ENCODE data around the gene EVX1.

The EVX1 gene

GRCh38 chr7:27250557-27251070 is 8.0 kb downstream of the EVX1 start:
- no peak for DNase-seq (ENCODE audit: low read depth)

DNA sequence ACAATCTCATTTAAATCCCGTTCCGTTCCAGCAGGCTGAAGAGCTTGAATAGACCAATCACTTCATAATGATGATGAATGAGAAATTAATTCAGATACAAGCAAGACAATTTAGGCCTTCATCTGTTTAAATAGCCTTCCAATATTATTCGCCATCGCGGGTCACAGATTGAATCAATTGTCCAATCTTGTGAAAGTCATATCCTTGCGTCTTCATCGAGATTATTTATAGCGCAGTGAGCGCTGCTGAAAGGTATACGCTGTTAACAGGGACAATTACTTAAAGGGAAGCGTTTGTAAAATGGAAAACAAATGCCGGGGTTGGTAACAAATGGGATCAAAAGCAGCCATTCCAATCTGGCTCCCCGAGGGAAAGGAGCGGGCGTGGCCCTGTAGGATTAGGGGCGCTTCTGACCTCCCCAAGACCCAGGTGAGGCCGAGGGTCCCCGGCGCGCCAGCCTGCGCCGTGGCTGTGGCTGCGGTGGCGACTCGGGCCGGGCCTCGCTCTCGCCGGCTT is 8.6 kb downstream of the EVX1 start:
- no peak for DNase-seq (ENCODE audit: low read depth)

GRCh38 chr7:27251652-27252590 is 9.3 kb downstream of the EVX1 start:
- DNase-seq (ENCODE audit: low read depth) = no peak

DNA sequence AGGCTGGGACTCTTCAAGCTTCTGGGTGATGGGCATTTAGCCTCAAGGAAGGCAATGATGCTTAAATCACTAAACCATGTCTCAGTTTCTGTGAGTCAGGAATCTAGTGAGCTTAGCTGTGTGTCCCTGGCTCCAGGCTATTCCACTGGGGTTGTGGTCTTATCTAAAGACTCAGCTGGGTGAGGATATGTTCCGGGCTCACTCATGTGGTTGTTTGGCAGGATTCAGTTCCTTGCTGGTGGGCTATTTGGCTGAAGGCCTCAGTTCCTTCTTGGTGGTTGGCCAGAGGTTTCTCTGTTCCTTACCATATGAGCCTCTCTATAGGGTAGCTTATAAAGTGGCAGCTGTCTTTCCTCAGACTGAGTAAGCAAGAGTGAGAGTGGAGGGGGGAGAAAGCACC is 12.0 kb downstream of the EVX1 start:
- no peak for DNase-seq (ENCODE audit: low read depth)

- DNase-seq (ENCODE audit: low read depth) = no peak
Measured at GRCh38 chr7:27260211-27260610, 17.6 kb downstream of the EVX1 start.

- DNase-seq (ENCODE audit: low read depth) = no peak
Measured at GRCh38 chr7:27262121-27262520, 19.5 kb downstream of the EVX1 start.

DNA sequence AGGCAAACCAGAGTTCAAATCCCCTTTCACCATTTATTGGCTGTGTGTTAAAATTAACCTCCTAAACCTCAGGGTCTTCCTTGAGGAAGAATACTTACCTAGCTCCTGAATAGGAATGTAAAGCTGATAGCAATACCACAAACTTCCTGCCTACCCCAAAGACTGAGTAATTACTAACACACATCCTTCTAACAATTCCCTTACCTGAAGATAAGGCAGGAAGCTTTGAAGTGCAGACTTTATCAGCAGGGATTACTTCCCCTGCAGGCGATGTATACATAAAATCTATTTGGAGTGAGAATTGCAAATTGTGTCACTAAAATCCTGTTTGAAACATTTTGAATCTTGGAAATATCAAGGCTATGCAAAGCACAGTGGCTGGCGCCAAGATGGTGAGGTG is 21.2 kb downstream of the EVX1 start:
- DNase-seq (ENCODE audit: low read depth) = no peak

GRCh38 chr7:27269455-27269854 is 26.9 kb downstream of the EVX1 start:
- no peak for DNase-seq (ENCODE audit: low read depth)

DNA sequence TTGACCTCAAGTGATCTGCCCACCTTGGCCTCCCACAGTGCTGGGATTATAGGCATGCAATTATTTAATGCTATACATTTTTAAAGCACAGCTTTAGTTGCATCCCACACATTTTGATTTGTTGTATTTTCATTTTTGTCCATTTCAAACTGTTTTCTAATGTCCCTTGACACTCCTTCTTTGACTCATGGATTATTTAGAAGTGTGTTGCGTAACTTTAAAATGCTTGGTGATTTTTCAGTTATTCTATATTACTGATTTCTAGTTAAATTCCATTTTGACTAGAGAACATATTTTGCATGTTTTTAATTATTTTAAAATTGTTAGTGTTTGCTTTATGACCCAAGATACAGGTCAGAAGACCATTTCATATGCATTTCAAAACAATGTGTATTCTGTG is 28.8 kb downstream of the EVX1 start:
- no peak for DNase-seq (ENCODE audit: low read depth)

DNA sequence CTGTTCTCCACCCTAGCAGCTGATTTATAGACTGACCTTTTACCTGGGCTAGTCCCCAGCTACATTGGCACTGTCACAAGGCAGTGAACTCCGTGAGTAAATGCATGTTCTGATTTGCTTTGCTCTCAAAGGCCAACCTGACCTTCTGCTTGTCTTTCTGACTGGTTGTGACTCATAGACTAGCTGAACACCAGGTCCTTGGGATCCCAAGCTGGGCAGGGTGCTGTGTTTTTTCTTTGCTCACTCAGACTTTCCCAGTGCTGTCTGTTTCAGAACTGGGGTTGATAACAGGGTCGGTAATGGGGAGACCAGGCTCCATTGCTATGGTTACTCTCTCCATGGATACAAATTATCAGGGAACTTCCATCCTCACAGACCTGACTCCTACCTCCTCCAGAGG is 35.0 kb downstream of the EVX1 start:
- no peak for DNase-seq (ENCODE audit: low read depth)

DNA sequence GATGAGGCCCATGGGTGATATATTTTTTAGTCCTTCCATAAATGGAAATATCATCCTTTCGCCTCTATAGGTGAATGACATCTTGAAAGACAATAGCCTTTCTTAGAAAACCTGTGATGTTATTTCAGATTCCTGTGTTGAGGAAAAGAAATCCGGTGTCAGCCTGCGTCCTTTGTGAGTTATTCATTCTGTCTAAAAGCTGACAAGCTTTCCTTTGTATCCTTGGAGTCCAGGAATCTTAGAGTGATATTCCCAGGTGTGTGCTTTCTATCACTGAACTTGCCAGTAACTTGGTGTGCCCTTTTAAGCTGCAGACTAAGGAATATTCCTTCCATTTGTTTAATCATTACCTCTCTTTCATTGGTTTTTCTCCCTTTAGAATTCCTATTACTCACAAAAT is 41.0 kb downstream of the EVX1 start:
- DNase-seq (ENCODE audit: low read depth) = no peak

DNA sequence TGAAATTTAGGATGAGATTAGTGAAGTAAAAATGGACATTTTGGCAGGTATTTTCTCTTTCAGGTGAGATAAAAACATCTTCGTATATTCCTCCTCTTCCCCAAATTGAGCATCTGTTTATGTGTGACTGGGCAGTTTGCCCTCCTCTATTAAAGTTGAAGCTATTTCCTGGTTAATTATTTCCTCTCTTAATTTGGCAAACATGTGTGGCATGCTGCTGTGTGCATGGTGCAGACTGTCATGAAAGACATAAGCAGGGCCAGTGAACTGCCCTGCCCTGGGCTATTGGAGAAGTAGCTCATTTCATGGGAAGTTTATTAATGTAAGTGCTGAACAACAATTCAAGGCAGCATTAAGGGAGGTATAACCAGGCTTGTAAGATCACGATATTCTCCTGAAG is 52.6 kb downstream of the EVX1 start:
- no peak for DNase-seq (ENCODE audit: low read depth)

DNA sequence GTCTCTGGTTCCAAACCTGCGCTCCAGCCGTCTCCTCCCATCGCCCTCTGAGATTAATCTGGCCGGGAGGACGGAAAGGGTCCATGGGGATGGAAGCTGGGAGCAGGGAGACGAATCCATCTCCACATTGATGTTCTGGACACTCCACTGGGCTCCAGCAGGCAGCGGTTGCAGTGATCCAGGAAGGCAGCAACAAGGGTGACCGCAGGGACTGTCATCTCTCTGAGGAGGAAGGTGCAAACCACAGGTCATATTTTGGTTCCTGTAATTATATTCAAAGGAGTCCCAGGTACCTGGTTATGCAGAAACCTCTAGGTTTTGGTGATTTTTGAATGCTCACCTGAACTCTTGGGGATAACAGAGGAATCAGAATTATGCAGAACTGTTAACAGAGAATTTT is 54.8 kb downstream of the EVX1 start:
- DNase-seq (ENCODE audit: low read depth) = no peak

Data from activated T-cell treated with anti-CD3 and anti-CD28 coated beads for 48 hours (primary cell).